ENCODE data around the gene OXGR1.
A peak's percentile ranks its signal among the peaks of the same experiment; 100 is the strongest.

Gene OXGR1

DNA sequence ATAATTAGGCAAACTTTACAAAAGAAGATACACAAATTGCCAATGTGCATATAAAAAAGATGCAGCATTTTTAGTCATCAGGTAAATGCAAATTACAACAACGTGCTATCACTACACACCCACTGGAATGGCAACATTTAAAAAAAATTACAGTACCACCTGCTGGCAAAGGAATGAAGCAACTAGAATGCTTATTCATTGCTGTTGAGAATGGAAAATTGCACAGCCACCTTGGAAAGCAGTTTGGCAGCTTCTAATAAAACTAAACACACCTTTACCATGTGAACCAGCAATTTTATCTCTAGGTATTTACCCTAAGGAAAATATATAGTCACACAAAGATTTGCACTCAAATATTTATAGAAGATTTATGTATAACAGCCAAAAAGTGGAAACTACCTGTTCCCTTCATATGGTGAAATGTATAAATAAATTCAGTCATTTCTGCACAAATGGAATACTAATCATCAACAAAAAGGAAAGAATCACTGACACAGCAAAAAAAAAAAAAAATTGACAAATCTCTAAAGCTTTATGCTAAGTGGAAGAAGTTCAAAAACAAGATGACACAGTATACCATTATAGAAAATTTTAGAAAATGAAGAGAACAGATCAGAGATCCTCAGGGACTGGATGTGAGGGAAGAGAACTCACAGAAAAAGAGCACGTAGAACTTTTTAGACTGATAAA is 30.3 kb downstream of the OXGR1 start:
- no peak for DNase-seq (ENCODE audit: low spot score)

DNA sequence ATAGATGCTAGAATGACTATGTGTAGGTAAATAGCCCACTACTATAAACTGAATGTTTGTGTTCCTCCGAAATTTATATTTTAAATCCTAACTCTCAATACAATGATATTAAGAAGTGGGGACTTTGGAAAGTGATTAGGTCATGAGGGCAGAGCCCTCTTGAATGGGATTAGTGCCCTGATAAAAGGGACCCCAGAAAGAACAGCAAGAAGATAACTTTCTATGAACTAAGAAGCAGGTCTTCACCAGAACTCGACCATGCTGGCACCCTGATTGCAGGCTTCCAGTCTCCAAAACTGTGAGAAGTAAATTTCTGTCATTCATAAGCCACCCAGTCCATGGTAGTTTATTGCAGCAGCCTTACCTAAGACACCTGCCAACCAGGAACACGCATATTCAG is 33.9 kb downstream of the OXGR1 start:
- no peak for DNase-seq (ENCODE audit: low spot score)

DNA sequence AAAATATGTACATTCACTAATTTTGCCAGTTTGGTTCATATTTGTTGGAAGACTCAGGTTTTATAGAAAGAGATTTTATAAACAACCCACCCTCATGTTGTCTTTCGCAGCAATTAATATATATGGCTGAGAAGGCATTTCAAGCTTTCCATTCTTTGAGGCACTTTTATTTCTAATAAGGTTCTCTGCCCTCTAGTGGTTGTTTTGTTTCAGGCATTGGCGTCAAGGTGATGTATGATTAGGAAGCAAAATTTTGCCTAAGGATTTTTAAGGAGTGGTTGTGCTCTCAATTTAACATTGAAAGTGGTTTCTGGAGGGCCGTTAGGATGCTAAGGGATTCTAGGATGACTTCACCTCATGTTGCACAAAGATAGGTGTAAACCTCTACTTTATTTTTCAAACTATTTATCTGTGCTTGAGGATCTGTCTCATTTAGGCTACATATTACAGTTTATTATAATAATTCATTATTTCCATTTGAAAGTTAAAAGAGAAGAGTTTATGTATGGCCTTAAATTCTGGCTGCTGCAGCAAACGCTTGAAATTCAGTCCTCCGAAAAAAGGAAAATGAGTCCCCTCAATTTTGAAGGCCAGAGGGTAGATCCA is 35.9 kb downstream of the OXGR1 start:
- peak; percentile 36 for DNase-seq (ENCODE audit: low spot score)

DNA sequence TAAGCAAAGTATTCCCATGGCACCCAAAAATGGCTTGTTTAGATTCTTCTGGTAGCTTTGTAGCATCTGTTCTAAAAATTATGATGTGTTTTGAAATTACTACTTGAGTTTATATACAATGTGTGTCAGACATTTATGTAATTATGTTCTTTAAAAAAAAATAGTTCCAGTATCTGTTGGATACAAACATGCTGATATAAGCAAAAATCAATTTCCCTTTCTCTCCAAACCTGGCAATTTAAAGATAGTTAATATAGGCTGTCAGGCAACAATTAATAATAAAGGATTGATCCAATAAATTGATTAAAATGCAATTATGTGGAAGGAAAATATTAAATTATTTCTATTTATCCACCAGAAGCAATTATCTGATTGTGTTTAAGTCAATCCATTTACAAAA is 41.7 kb downstream of the OXGR1 start:
- no peak for DNase-seq (ENCODE audit: low spot score)

GRCh38 chr13:96948127-96948526 is 46.1 kb downstream of the OXGR1 start:
- DNase-seq (ENCODE audit: low spot score), result no peak

GRCh38 chr13:96947343-96947910 is 46.8 kb downstream of the OXGR1 start:
- no peak for DNase-seq (ENCODE audit: low spot score)

- DNase-seq (ENCODE audit: low spot score), result no peak
These were observed 47.5 kb downstream of the OXGR1 start for GRCh38 chr13:96946709-96947311.

- no peak for DNase-seq (ENCODE audit: low spot score)
These were observed 53.3 kb downstream of the OXGR1 start for GRCh38 chr13:96940961-96941360.

- no peak for DNase-seq (ENCODE audit: low spot score)
These were observed 58.4 kb downstream of the OXGR1 start for GRCh38 chr13:96935901-96936300.

Measured in D341Med (cell line).